Sigmoid colon (tissue), 7 donors: Measurements from ENCODE around the gene HRC. TPM values are rescaled to one million over a fixed set of nuclear protein-coding genes. Genes with fewer than 3 reads are reported as not detected.
"Not testable (repeated sequence)": the region's sequence is repeated elsewhere in the genome, so short reads cannot be mapped to it uniquely, and the experiment has no call there.

Experiments
- DNase-seq: peaks from one replicate; pipeline ENCODE4 v3.0.0-alpha.2; 2019
- H3K27ac ChIP-seq, 4 donors: fragments of 200-600 bp; sonication (generic); one replicate each; pipeline ENCODE4 v1.5.1; 2016 to 2019; ENCODE audit warnings: mild to moderate bottlenecking in 1 of 4
- H3K27me3 ChIP-seq, 3 donors: fragments of 200-600 bp; sonication (generic); one replicate each; pipeline ENCODE4 v1.5.1; 2019; ENCODE audit warnings: mild to moderate bottlenecking in 1 of 3
- H3K36me3 ChIP-seq, 4 donors: fragments of 200-600 bp; sonication (generic); one replicate each; pipeline ENCODE4 v1.5.1; 2016 to 2019
- H3K4me1 ChIP-seq, 4 donors: fragments of 200-600 bp; sonication (generic); one replicate each; pipeline ENCODE4 v1.5.1; 2017 to 2019
- H3K4me3 ChIP-seq, 4 donors: fragments of 200-600 bp; sonication (generic); one replicate each; pipeline ENCODE4 v1.5.1; 2017 to 2019; ENCODE audit warnings: mild to moderate bottlenecking in 2 of 4, moderate library complexity in 1 of 4
- H3K9me3 ChIP-seq, 4 donors: fragments of 200-600 bp in 3 of 4; sonication (generic) in 3 of 4; one replicate each; pipeline versions ENCODE4 v1.5.1 to v1.6.1; 2013 to 2019
- EP300 ChIP-seq, 4 donors: sonication (generic); formaldehyde crosslinking; IDR thresholded peaks; one replicate each; pipeline ENCODE4 v1.6.1; 2017; ENCODE audit warnings: antibody characterized with exemption in 4 of 4
- POLR2A ChIP-seq, 2 donors: fragments of 450-650 bp; IDR thresholded peaks; one replicate each; pipeline ENCODE4 v1.6.1; 2016; ENCODE audit warnings: antibody characterized with exemption in 2 of 2, mild to moderate bottlenecking in 2 of 2, moderate library complexity in 2 of 2
- POLR2AphosphoS5 ChIP-seq, 4 donors: sonication (generic); formaldehyde crosslinking; IDR thresholded peaks; one replicate each; pipeline ENCODE4 v1.6.1; 2017; ENCODE audit warnings: antibody characterized with exemption in 4 of 4
- WGBS, 2 donors: extraction: QIAGEN DNeasy Blood & Tissue Kit; methylation state at CpG; one replicate each; pipeline ENCODE4 v1.1.7; 2013; 5-methylcytosine and 5-hydroxymethylcytosine counted together
- intact Hi-C: fragments of 100-400 bp; cut with DNase I; formaldehyde crosslinking; loops from one replicate; pipeline ENCODE4 v1.15.1; 2023
- polyA plus RNA-seq, 3 donors: library from polyadenylated mRNA; stranded (reverse); fragments of 200-250 nt; gene quantifications; one replicate each; pipeline ENCODE4 v1.2.3, GENCODE V29; 2013
- total RNA-seq, 4 donors: library from RNA; depleted of rRNA; stranded (reverse); fragments of >200 nt; gene quantifications; one replicate each; pipeline ENCODE4 v1.1.0, GENCODE V29; 2016
- TF ChIP-seq, protein P1 (sequence below), 4 experiments: fragments of 450-650 bp in 3 of 4; fragments of 200-600 bp in 1 of 4; IDR thresholded peaks; one replicate each; pipeline ENCODE4 v1.5.1; 2016 to 2019; ENCODE audit warnings: antibody characterized with exemption in 4 of 4, mild to moderate bottlenecking in 3 of 4, moderate library complexity in 2 of 4
- donor health status: healthy with polysubstance abuse.
- donor health status: Bipolar disorder and iron deficiency.
- donor health status: healthy.

HRC gene
- total and polyA plus RNA-seq, 7 donors, result 0.16 to 6.6 (median 0.83) TPM

DNA sequence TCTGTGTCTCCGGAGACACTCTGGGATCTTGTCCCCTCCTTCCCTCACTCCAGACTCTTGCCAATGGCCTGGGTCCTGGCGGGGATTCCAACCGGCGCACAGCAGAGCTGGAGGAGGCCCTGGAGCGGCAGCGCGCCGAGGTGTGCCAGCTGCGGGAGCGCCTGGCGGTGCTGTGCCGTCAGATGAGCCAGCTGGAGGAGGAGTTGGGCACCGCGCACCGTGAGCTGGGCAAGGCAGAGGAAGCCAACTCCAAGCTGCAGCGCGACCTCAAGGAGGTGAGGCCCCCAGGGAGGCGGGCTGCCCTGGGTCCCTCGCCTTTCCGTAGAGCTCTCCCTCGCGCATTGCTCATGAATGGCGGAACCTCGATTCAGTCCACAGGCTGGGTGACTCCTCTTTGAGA is 24.9 kb downstream of the HRC start:
- peaks cover 0 to 36% (median 27%) of the 10 kb centered on the region in 4 donors for H3K4me1 ChIP-seq
- H3K4me3 ChIP-seq, result no peak overlapping the region
- DNase-seq, result no peak
- H3K27me3 ChIP-seq, result peaks cover 7 to 18% (median 18%) of the 10 kb centered on the region in 3 donors
- intact Hi-C loops, result no loop called here
- no peaks in the 10 kb centered on the region for H3K9me3 ChIP-seq
- no peak overlapping the region for H3K27ac ChIP-seq
- TF ChIP-seq, protein P1, sequence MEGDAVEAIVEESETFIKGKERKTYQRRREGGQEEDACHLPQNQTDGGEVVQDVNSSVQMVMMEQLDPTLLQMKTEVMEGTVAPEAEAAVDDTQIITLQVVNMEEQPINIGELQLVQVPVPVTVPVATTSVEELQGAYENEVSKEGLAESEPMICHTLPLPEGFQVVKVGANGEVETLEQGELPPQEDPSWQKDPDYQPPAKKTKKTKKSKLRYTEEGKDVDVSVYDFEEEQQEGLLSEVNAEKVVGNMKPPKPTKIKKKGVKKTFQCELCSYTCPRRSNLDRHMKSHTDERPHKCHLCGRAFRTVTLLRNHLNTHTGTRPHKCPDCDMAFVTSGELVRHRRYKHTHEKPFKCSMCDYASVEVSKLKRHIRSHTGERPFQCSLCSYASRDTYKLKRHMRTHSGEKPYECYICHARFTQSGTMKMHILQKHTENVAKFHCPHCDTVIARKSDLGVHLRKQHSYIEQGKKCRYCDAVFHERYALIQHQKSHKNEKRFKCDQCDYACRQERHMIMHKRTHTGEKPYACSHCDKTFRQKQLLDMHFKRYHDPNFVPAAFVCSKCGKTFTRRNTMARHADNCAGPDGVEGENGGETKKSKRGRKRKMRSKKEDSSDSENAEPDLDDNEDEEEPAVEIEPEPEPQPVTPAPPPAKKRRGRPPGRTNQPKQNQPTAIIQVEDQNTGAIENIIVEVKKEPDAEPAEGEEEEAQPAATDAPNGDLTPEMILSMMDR (IDR thresholded peaks at IDR 0.05), result no peak
- WGBS, 2 donors, result 97% methylated on average over 24 of the region's 24 CpGs
- H3K36me3 ChIP-seq, result no peaks in the 10 kb centered on the region

DNA sequence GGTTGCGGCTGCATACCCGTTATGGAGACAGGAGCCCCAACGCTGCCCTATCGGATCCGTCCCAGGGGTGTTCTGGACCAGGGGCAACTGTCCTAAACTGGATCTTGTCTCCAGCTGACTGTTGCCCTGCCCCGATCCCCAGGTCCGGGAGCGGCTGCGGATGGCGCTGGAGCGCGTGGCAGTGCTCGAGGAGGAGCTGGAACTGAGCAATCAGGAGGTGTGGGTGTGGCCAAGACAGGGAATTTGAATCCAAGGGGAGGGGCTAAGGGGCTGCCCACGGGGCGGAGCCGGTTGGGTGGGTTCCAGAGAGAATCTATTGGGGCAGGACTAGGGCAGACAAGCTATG is 26.0 kb downstream of the HRC start:
- Histone ChIP-seq H3K27me3 (peaks cover 3 to 12% (median 11%) of the 10 kb centered on the region in 3 donors), H3K4me3 (no peak overlapping the region), H3K36me3 (no peaks in the 10 kb centered on the region), H3K27ac (no peak overlapping the region), H3K9me3 (no peaks in the 10 kb centered on the region), H3K4me1 (peaks cover 0 to 32% (median 24%) of the 10 kb centered on the region in 4 donors)
- 70 to 74% methylated on average over 16 of the region's 16 CpGs for WGBS, 2 donors
- intact Hi-C loops, result no loop called here
- TF ChIP-seq EP300 (IDR thresholded peaks at IDR 0.05) (no peak), POLR2AphosphoS5 (IDR thresholded peaks at IDR 0.05) (no peak), POLR2A (IDR thresholded peaks at IDR 0.05) (no peak)
- TF ChIP-seq, protein P1 (IDR thresholded peaks at IDR 0.05), result no peak
- DNase-seq, result no peak

DNA sequence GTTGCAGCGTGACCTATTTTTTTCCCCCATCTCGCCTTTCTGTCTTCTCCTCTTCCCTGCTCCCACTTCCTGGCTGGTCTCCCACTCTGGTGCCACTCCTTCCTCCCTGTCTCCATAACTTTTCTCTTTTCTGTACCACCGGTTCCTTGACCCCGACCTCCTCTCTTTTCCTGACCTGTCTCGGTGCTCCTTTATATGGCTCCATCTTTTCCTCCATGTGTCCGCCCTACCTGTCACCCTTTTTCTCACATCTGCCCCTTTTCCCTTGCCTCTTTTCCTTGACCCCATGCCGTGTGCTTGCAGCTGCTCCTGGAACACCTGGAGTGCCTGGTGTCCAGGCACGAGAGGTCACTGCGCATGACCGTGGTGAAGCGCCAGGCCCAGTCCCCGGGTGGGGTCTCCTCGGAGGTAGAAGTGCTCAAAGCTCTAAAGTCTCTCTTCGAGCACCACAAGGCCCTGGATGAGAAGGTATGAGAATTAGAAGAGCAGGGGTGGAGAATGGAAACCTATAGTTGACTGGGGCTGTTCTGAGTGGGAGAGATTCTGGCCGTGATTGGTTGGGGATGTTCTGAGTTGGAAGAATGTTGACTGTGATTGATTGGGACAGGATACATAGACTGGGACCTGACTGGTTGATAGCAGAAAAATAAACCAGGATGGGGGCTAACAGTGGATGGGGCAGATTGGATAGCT is 26.5 kb downstream of the HRC start:
- Histone ChIP-seq H3K27me3 (peaks cover 0 to 7% (median 6%) of the 10 kb centered on the region in 3 donors), H3K4me3 (peak overlapping the region in 3 of 4 donors; percentile 6 to 33 (median 15)), H3K4me1 (peaks cover 0 to 27% (median 19%) of the 10 kb centered on the region in 4 donors), H3K9me3 (no peaks in the 10 kb centered on the region), H3K36me3 (no peaks in the 10 kb centered on the region), H3K27ac (peak overlapping the region; percentile 6 to 77 (median 56))
- intact Hi-C loops, result no loop called here
- 53 to 71% methylated on average over 15 of the region's 15 CpGs for WGBS, 2 donors
- TF ChIP-seq POLR2AphosphoS5 (IDR thresholded peaks at IDR 0.05), result no peak
- TF ChIP-seq POLR2A (IDR thresholded peaks at IDR 0.05), result no peak
- TF ChIP-seq, protein P1 (IDR thresholded peaks at IDR 0.05), result no peak
- no peak for TF ChIP-seq EP300 (IDR thresholded peaks at IDR 0.05)
- no peak for DNase-seq

DNA sequence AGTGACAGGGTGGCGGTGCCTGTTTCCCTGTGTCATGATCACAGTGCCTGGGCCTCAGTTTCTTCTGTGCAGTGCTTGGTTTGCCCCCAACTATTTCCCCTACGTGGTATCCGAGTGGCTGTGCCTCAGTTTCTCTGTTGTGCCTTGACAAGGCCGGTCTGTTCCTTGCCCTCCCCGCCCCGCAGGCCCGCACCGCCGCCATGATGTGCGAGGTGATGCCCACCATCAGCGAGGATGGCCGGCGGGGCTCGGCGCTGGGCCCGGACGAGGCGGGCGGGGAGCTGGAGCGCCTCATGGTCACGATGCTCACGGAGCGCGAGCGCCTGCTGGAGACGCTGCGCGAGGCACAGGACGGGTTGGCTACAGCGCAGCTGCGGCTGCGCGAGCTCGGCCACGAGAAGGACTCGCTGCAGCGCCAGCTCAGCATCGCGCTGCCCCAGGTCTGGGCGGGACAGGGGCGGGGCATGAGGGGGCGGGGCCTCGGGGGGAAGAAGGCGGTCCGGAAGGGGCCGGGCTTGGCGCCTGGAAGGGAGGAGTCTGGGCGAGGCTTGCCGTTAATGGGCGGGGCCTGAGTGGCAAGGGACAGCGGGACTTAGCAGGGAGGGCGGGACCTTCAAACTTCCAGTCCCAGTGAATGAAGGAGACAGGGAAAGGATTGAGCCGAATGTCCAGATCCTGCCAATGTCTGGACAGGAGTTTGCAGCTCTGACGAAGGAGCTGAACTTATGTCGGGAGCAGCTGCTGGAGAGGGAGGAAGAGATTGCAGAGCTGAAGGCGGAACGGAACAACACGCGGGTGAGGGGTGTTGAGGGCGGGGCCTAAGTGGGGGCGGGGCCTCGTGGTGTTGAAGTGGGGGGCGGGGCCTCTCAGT is 27.3 kb downstream of the HRC start:
- WGBS, 2 donors, result 3 to 4% methylated on average over 63 of the region's 63 CpGs
- H3K9me3 ChIP-seq, result no peaks in the 10 kb centered on the region
- peak overlapping the region in 3 of 4 donors; percentile 6 to 33 (median 15) for H3K4me3 ChIP-seq
- TF ChIP-seq POLR2AphosphoS5 (IDR thresholded peaks at IDR 0.05) (peak in 1 of 4 donors; percentile 62), POLR2A (IDR thresholded peaks at IDR 0.05) (no peak)
- TF ChIP-seq, protein P1 (IDR thresholded peaks at IDR 0.05), result peak in 1 of 4 experiments; percentile 22
- H3K27ac ChIP-seq, result peak overlapping the region; percentile 53 to 82 (median 71)
- DNase-seq, result peak; percentile 98
- peaks cover 0 to under 1% (median 0%) of the 10 kb centered on the region in 3 donors for H3K27me3 ChIP-seq
- intact Hi-C loops, result no loop called here
- H3K36me3 ChIP-seq, result no peaks in the 10 kb centered on the region
- H3K4me1 ChIP-seq, result peaks cover 0 to 19% (median 11%) of the 10 kb centered on the region in 4 donors

DNA sequence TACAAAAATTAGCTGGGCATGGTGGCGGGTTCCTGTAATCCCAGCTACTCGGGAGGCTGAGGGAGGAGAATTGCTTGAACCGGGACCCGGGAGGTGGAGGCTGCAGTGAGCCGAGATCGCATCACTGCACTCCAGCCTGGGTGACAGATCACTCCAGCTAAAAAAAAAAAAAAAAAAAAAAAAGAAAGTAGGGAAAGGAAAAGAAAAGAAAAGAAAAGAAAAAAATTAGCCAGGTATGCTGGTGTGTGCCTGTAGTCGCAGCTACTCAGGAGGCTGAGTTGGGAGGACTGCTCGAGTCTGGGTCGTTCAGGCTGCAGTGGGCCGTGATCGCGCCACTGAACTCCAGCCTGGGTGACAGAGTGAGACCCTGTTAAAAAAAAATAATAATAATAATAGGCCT is 28.0 kb downstream of the HRC start:
- DNase-seq, intact Hi-C loops, H3K36me3 ChIP-seq, H3K9me3 ChIP-seq, H3K27me3 ChIP-seq, H3K4me3 ChIP-seq: not testable (repeated sequence)
- WGBS, 2 donors, result 96 to 97% methylated on average over 12 of the region's 12 CpGs
- Histone ChIP-seq H3K27ac (peak overlapping the region in 3 of 4 donors; percentile 53 to 82 (median 77)), H3K4me1 (peaks cover 0 to 18% (median 11%) of the 10 kb centered on the region in 4 donors)
